COR-L47 (cell line): ENCODE results near the gene ZNF575.
"Not testable (repeated sequence)": the region's sequence is repeated elsewhere in the genome, so short reads cannot be mapped to it uniquely, and the experiment has no call there.

Experiments
- DNase-seq: peaks from one replicate; lab custom pipeline; 2025; lab: John Stamatoyannopoulos, UW

ZNF575 gene

GRCh38 chr19:43544077-43544476 lies 11.1 kb downstream of the ZNF575 start:
- no peak for DNase-seq

- no peak for DNase-seq
Observed at GRCh38 chr19:43545276-43545675, 12.3 kb downstream of the ZNF575 start.

- DNase-seq = no peak
Observed at GRCh38 chr19:43545981-43546380, 13.0 kb downstream of the ZNF575 start.

- DNase-seq = no peak
Observed at GRCh38 chr19:43546581-43546980, 13.6 kb downstream of the ZNF575 start.

GRCh38 chr19:43547926-43548325 lies 14.9 kb downstream of the ZNF575 start:
- not testable (repeated sequence) for DNase-seq

GRCh38 chr19:43548706-43549105 lies 15.7 kb downstream of the ZNF575 start:
- no peak for DNase-seq

GRCh38 chr19:43551399-43552197 lies 18.6 kb downstream of the ZNF575 start:
- no peak for DNase-seq

- no peak for DNase-seq
Observed at GRCh38 chr19:43552198-43552450, 19.1 kb downstream of the ZNF575 start.

GRCh38 chr19:43552616-43553015 lies 19.6 kb downstream of the ZNF575 start:
- DNase-seq = no peak

- no peak for DNase-seq
Observed at GRCh38 chr19:43553656-43554055, 20.7 kb downstream of the ZNF575 start.

GRCh38 chr19:43554317-43554895 lies 21.4 kb downstream of the ZNF575 start:
- DNase-seq = no peak

- peak; percentile 44 for DNase-seq
Observed at GRCh38 chr19:43555185-43555770, 22.3 kb downstream of the ZNF575 start.

GRCh38 chr19:43560687-43561086 lies 27.7 kb downstream of the ZNF575 start:
- no peak for DNase-seq

- no peak for DNase-seq
Observed at GRCh38 chr19:43561139-43561970, 28.4 kb downstream of the ZNF575 start.

- no peak for DNase-seq
Observed at GRCh38 chr19:43562226-43562697, 29.3 kb downstream of the ZNF575 start.

- DNase-seq = peak; percentile 84
Observed at GRCh38 chr19:43562698-43563241, 29.8 kb downstream of the ZNF575 start.

GRCh38 chr19:43563816-43564457 lies 30.9 kb downstream of the ZNF575 start:
- DNase-seq = no peak

- no peak for DNase-seq
Observed at GRCh38 chr19:43564800-43565199, 31.8 kb downstream of the ZNF575 start.

GRCh38 chr19:43569657-43570056 lies 36.7 kb downstream of the ZNF575 start:
- DNase-seq = no peak

GRCh38 chr19:43570174-43570791 lies 37.3 kb downstream of the ZNF575 start:
- peak; percentile 91 for DNase-seq

GRCh38 chr19:43572171-43572588 lies 39.2 kb downstream of the ZNF575 start:
- no peak for DNase-seq
